ENCODE measurements around the gene PARP8. TPM values are rescaled to one million over a fixed set of nuclear protein-coding genes. Genes with fewer than 3 reads are reported as not detected.

The PARP8 gene
- total and polyA plus RNA-seq, 9 of the 15 experiments (the other 6 are each of a cell fraction or from before 2014, with no cell fraction given): 0.03 to 0.31 TPM; not detected in 7

DNA sequence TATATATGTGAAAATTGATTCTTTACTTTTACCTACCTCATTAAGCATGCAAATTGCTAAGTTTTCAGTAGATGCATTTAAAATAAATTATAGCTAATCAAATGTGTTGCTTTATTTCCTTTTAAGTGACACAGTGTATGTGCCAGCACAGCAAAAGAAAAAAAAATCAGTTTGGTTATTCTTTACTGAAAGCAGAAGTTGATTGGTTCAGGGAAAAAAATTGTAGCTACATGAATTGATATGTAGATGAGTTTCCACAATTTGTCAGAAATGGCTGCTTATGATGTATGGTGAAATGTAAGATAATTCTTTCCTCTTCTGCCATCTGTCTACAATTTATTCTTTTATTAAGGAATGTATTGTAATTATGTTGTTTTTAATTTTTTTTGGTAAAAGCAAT lies 57.8 kb downstream of the PARP8 start:
- no peaks in the 10 kb centered on the region for H3K9me1 ChIP-seq (ENCODE audit: control insufficient read depth, insufficient read depth, low read length)
- CTCF ChIA-PET (ENCODE audit: low intra/inter-chr PET ratio): no interaction called here
- H3K79me2 ChIP-seq (ENCODE audit: control insufficient read depth, insufficient read depth, low read length): no peaks in the 10 kb centered on the region
- H3K36me3 ChIP-seq (ENCODE audit: control insufficient read depth, insufficient read depth, low read length): no peaks in the 10 kb centered on the region
- H3K9me3 ChIP-seq (replicated peaks; ENCODE audit: control insufficient read depth, insufficient read depth, low read depth, low read length): peaks cover 2% of the 10 kb centered on the region
- no peak overlapping the region for H3K27ac ChIP-seq (ENCODE audit: extremely low read depth, low read depth, low read length)
- ATAC-seq (no peak), FAIRE-seq (no peak), DNase-seq (ENCODE audit: extremely low read depth in 1 of 4, low spot score in 3 of 4) (no peak)
- no peak overlapping the region for H3K4me2 ChIP-seq (ENCODE audit: insufficient read depth, low read length)
- intact Hi-C loops (cut with micrococcal nuclease): no loop called here
- no peaks in the 10 kb centered on the region for H3K4me1 ChIP-seq (replicated peaks in 1 of 2; ENCODE audit: control insufficient read depth in 2 of 2, insufficient read depth in 2 of 2, low read length in 2 of 2)
- no peaks in the 10 kb centered on the region for H4K20me1 ChIP-seq (replicated peaks; ENCODE audit: control insufficient read depth, insufficient read depth, low read length)
- POLR2A ChIA-PET: interaction anchor here (1.0 kb wide), 1 partner anchor 10 kb away, joined by 3 read pairs; no protein-coding TSS in a partner anchor
- no TSS peak for BruUV-seq (replicated peaks)
- in situ Hi-C loops (cut with MboI): no loop called here
- no peaks in the 10 kb centered on the region for H3K27me3 ChIP-seq (ENCODE audit: control insufficient read depth in 2 of 2, insufficient read depth in 2 of 2, low read length in 2 of 2)
- no peak overlapping the region for H3K9ac ChIP-seq (ENCODE audit: insufficient read depth in 1 of 2, low read depth in 2 of 2, low read length in 2 of 2)
- no peak overlapping the region for H3K4me3 ChIP-seq
- H2AFZ ChIP-seq (ENCODE audit: low read depth, low read length): no peak overlapping the region
- TF ChIP-seq SMC3 (conservative IDR thresholded peaks at IDR 0.05; ENCODE audit: insufficient read depth, low read depth, low read length) (no peak), ZNF785 (CRISPR knock-in tag; IDR thresholded peaks at IDR 0.05) (no peak), PRPF4 (IDR thresholded peaks at IDR 0.05; ENCODE audit: insufficient read depth, low read depth, low read length, poor library complexity, severe bottlenecking) (no peak), ZNF174 (CRISPR knock-in tag; IDR thresholded peaks at IDR 0.05) (no peak), ZNF217 (CRISPR knock-in tag; IDR thresholded peaks at IDR 0.05) (no peak), CCNT2 (IDR thresholded peaks at IDR 0.05; ENCODE audit: borderline replicate concordance, extremely low read depth, insufficient read length, low read depth, low read length) (no peak), DACH1 (IDR thresholded peaks at IDR 0.05; ENCODE audit: partially characterized antibody) (no peak), ESRRA (IDR thresholded peaks at IDR 0.05; ENCODE audit: borderline replicate concordance, low read depth) (no peak), ELF1 (tag; IDR thresholded peaks at IDR 0.05) (no peak), NR3C1 (CRISPR knock-in tag; IDR thresholded peaks at IDR 0.05) (no peak), STAT5B (CRISPR knock-in tag; IDR thresholded peaks at IDR 0.05) (no peak), FOXJ2 (tag; IDR thresholded peaks at IDR 0.05) (no peak)
- TF ChIP-seq, protein P1, sequence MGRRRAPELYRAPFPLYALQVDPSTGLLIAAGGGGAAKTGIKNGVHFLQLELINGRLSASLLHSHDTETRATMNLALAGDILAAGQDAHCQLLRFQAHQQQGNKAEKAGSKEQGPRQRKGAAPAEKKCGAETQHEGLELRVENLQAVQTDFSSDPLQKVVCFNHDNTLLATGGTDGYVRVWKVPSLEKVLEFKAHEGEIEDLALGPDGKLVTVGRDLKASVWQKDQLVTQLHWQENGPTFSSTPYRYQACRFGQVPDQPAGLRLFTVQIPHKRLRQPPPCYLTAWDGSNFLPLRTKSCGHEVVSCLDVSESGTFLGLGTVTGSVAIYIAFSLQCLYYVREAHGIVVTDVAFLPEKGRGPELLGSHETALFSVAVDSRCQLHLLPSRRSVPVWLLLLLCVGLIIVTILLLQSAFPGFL (CRISPR knock-in tag; IDR thresholded peaks at IDR 0.05): no peak
- TF ChIP-seq, protein P2, sequence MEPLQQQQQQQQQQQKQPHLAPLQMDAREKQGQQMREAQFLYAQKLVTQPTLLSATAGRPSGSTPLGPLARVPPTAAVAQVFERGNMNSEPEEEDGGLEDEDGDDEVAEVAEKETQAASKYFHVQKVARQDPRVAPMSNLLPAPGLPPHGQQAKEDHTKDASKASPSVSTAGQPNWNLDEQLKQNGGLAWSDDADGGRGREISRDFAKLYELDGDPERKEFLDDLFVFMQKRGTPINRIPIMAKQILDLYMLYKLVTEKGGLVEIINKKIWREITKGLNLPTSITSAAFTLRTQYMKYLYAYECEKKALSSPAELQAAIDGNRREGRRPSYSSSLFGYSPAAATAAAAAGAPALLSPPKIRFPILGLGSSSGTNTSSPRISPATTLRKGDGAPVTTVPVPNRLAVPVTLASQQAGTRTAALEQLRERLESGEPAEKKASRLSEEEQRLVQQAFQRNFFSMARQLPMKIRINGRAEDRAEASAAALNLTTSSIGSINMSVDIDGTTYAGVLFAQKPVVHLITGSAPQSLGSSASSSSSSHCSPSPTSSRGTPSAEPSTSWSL (CRISPR knock-in tag; IDR thresholded peaks at IDR 0.05; ENCODE audit: borderline replicate concordance): no peak
- TF ChIP-seq, protein P3, sequence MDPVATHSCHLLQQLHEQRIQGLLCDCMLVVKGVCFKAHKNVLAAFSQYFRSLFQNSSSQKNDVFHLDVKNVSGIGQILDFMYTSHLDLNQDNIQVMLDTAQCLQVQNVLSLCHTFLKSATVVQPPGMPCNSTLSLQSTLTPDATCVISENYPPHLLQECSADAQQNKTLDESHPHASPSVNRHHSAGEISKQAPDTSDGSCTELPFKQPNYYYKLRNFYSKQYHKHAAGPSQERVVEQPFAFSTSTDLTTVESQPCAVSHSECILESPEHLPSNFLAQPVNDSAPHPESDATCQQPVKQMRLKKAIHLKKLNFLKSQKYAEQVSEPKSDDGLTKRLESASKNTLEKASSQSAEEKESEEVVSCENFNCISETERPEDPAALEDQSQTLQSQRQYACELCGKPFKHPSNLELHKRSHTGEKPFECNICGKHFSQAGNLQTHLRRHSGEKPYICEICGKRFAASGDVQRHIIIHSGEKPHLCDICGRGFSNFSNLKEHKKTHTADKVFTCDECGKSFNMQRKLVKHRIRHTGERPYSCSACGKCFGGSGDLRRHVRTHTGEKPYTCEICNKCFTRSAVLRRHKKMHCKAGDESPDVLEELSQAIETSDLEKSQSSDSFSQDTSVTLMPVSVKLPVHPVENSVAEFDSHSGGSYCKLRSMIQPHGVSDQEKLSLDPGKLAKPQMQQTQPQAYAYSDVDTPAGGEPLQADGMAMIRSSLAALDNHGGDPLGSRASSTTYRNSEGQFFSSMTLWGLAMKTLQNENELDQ (CRISPR knock-in tag; IDR thresholded peaks at IDR 0.05; ENCODE audit: borderline replicate concordance): no peak
- TF ChIP-seq, protein P4, sequence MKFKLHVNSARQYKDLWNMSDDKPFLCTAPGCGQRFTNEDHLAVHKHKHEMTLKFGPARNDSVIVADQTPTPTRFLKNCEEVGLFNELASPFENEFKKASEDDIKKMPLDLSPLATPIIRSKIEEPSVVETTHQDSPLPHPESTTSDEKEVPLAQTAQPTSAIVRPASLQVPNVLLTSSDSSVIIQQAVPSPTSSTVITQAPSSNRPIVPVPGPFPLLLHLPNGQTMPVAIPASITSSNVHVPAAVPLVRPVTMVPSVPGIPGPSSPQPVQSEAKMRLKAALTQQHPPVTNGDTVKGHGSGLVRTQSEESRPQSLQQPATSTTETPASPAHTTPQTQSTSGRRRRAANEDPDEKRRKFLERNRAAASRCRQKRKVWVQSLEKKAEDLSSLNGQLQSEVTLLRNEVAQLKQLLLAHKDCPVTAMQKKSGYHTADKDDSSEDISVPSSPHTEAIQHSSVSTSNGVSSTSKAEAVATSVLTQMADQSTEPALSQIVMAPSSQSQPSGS (CRISPR knock-in tag; IDR thresholded peaks at IDR 0.05): no peak
